PC-9 (cell line): ENCODE measurements around the gene SMARCA4. TPM values are rescaled to one million over a fixed set of nuclear protein-coding genes. Genes with fewer than 3 reads are reported as not detected.

Source experiments
- BruUV-seq: library from RNA; stranded (reverse); fragments of 400-500 nt; replicated peaks from 2 replicates; lab custom pipeline; 2021; lab: Mats Ljungman, UMichigan
- CTCF ChIA-PET: fragments of 300-600 bp; sonication (Branson Sonifier 250); formaldehyde crosslinking; loops from one replicate; lab custom pipeline; 2022; ENCODE audit warnings: antibody characterized with exemption; lab: Charles Lee
- POLR2A ChIA-PET: fragments of 300-600 bp; sonication (Branson Sonifier 250); formaldehyde crosslinking; loops from one replicate; lab custom pipeline; 2022; ENCODE audit warnings: antibody characterized with exemption; ENCODE audit not compliant: unreplicated experiment; lab: Charles Lee
- DNase-seq, 2 experiments: peaks; one replicate each; pipeline versions ENCODE4 v3.0.0 to v3.0.0-alpha.2; 2015 to 2022; ENCODE audit warnings: mixed read lengths in 1 of 2
- H2AFZ ChIP-seq: fragments of 200-600 bp; sonication (generic); 2 replicates; pipeline ENCODE4 v1.8.1; 2017; ENCODE audit warnings: antibody characterized with exemption
- H3F3A ChIP-seq: fragments of 200-600 bp; sonication (generic); 2 replicates; pipeline ENCODE4 v1.8.1; 2017; ENCODE audit warnings: antibody characterized with exemption, mild to moderate bottlenecking, low read depth; ENCODE audit not compliant: insufficient read depth
- H3K27ac ChIP-seq: fragments of 200-600 bp; sonication (generic); 2 replicates; pipeline ENCODE4 v1.6.1; 2016; ENCODE audit warnings: mixed run types
- H3K27me3 ChIP-seq: fragments of 200-600 bp; sonication (generic); 2 replicates; pipeline ENCODE4 v1.6.1; 2016; ENCODE audit warnings: low read depth, mixed run types; ENCODE audit not compliant: insufficient read depth
- H3K36me3 ChIP-seq: fragments of 200-600 bp; sonication (generic); 2 replicates; pipeline ENCODE4 v1.6.1; 2016; ENCODE audit warnings: low read depth, mixed run types
- H3K4me1 ChIP-seq: fragments of 200-600 bp; sonication (generic); replicated peaks from 2 replicates; pipeline ENCODE4 v1.6.1; 2016; ENCODE audit warnings: mixed run types; ENCODE audit not compliant: insufficient read depth
- H3K4me2 ChIP-seq: fragments of 200-600 bp; sonication (generic); 2 replicates; pipeline ENCODE4 v1.6.1; 2017; ENCODE audit warnings: mixed run types
- H3K4me3 ChIP-seq: fragments of 200-600 bp; sonication (generic); 2 replicates; pipeline ENCODE4 v1.6.1; 2016; ENCODE audit warnings: mixed run types
- H3K79me2 ChIP-seq: fragments of 200-600 bp; sonication (generic); 2 replicates; pipeline ENCODE4 v1.6.1; 2017; ENCODE audit warnings: low read depth, mixed run types
- H3K9me2 ChIP-seq: fragments of 200-600 bp; sonication (generic); 2 replicates; pipeline ENCODE4 v1.8.1; 2017; ENCODE audit warnings: mild to moderate bottlenecking; ENCODE audit not compliant: insufficient read depth
- H3K9me3 ChIP-seq: fragments of 200-600 bp; sonication (generic); 2 replicates; pipeline ENCODE4 v1.8.1; 2016; ENCODE audit warnings: low read depth; ENCODE audit not compliant: insufficient read depth
- H4K20me1 ChIP-seq: fragments of 200-600 bp; sonication (generic); 2 replicates; pipeline ENCODE4 v1.8.1; 2017; ENCODE audit not compliant: insufficient read depth
- EZH2 ChIP-seq: fragments of 200-600 bp; sonication (generic); IDR thresholded peaks from 2 replicates; pipeline ENCODE4 v1.8.0; 2017; ENCODE audit warnings: antibody characterized with exemption, low read depth
- intact Hi-C: fragments of 100-400 bp; cut with micrococcal nuclease; formaldehyde crosslinking; loops from one replicate; pipeline ENCODE4 v1.10.0; 2022; ENCODE audit not compliant: unreplicated experiment
- total RNA-seq: library from RNA; stranded (reverse); gene quantifications from 2 replicates; pipeline ENCODE4 v1.2.3, GENCODE V29; 2021
- TF ChIP-seq, protein P1 (sequence below): fragments of 200-600 bp; sonication (generic); conservative IDR thresholded peaks from 2 replicates; pipeline ENCODE4 v1.6.1; 2017; ENCODE audit warnings: mixed run types, antibody characterized with exemption, mild to moderate bottlenecking, moderate library complexity

SMARCA4 gene
- total RNA-seq, 1 experiment from 2014 or later: 136 TPM

DNA sequence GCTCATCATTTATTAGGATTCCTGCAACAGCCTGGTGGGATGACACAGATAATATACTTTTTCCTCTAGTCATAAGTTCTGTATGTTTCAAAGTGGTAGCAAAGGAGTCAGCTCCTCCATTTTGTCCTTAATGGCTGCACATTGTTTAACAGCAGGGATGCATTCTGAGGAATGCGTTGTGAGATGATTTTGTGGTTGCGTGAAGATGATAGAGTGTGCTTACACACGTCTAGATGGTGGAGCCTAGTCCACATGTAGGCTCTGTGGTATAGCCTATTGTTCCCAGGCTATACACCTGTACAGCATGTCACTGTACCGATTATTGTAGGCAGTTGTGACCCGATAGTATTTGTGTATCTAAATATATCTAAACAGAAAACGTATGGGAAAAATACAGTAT, 4.6 kb downstream of the SMARCA4 start:
- peaks cover 69% of the 10 kb centered on the region for H4K20me1 ChIP-seq

DNA sequence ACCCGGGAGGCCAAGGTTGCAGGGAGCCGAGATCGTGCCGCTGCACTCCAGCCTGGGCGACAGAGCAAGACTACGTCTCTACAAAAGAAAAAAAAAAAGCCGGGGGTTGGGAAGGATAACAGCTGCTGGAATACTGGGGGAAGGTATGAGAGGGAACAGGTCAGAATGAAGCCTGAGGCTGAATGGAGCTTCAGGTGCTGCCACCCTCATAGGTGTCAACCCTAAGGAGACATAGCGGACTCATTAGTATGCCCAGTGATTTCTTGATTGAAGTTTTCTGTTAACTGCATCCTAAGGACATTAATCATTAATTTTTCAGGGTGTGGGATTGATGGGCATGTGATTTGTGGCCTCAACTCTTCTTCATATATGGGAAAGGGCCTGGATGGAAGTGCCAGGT, 6.0 kb downstream of the SMARCA4 start:
- CTCF ChIA-PET: no interaction called here
- TF ChIP-seq EZH2: no peak
- TF ChIP-seq, protein P1, sequence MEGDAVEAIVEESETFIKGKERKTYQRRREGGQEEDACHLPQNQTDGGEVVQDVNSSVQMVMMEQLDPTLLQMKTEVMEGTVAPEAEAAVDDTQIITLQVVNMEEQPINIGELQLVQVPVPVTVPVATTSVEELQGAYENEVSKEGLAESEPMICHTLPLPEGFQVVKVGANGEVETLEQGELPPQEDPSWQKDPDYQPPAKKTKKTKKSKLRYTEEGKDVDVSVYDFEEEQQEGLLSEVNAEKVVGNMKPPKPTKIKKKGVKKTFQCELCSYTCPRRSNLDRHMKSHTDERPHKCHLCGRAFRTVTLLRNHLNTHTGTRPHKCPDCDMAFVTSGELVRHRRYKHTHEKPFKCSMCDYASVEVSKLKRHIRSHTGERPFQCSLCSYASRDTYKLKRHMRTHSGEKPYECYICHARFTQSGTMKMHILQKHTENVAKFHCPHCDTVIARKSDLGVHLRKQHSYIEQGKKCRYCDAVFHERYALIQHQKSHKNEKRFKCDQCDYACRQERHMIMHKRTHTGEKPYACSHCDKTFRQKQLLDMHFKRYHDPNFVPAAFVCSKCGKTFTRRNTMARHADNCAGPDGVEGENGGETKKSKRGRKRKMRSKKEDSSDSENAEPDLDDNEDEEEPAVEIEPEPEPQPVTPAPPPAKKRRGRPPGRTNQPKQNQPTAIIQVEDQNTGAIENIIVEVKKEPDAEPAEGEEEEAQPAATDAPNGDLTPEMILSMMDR: no peak
- H3F3A ChIP-seq: peaks cover 5% of the 10 kb centered on the region
- no peak overlapping the region for H2AFZ ChIP-seq
- no peak overlapping the region for H3K4me2 ChIP-seq
- no peak overlapping the region for H3K4me3 ChIP-seq
- peaks cover 99% of the 10 kb centered on the region for H3K79me2 ChIP-seq
- intact Hi-C loops: no loop called here
- no peaks in the 10 kb centered on the region for H3K36me3 ChIP-seq
- peaks cover 21% of the 10 kb centered on the region for H3K4me1 ChIP-seq
- no peak for DNase-seq
- no peaks in the 10 kb centered on the region for H3K9me2 ChIP-seq
- POLR2A ChIA-PET: no interaction called here
- H3K27ac ChIP-seq: no peak overlapping the region
- H4K20me1 ChIP-seq: peaks cover 84% of the 10 kb centered on the region
- no peaks in the 10 kb centered on the region for H3K27me3 ChIP-seq
- no TSS peak for BruUV-seq
- H3K9me3 ChIP-seq: no peaks in the 10 kb centered on the region

More for the DNA sequence above, 4.6 kb downstream of the SMARCA4 start:
- no TSS peak for BruUV-seq
- intact Hi-C loops: no loop called here
- POLR2A ChIA-PET: no interaction called here
- Histone ChIP-seq H2AFZ (no peak overlapping the region), H3K79me2 (peaks cover 91% of the 10 kb centered on the region), H3K9me2 (no peaks in the 10 kb centered on the region), H3K4me1 (peaks cover 21% of the 10 kb centered on the region), H3K9me3 (no peaks in the 10 kb centered on the region), H3K27me3 (no peaks in the 10 kb centered on the region), H3K4me2 (no peak overlapping the region), H3K4me3 (no peak overlapping the region), H3K27ac (no peak overlapping the region), H3K36me3 (no peaks in the 10 kb centered on the region), H3F3A (peaks cover 5% of the 10 kb centered on the region)
- no peak for TF ChIP-seq EZH2
- TF ChIP-seq, protein P1: no peak
- no peak for DNase-seq
- CTCF ChIA-PET: no interaction called here

DNA sequence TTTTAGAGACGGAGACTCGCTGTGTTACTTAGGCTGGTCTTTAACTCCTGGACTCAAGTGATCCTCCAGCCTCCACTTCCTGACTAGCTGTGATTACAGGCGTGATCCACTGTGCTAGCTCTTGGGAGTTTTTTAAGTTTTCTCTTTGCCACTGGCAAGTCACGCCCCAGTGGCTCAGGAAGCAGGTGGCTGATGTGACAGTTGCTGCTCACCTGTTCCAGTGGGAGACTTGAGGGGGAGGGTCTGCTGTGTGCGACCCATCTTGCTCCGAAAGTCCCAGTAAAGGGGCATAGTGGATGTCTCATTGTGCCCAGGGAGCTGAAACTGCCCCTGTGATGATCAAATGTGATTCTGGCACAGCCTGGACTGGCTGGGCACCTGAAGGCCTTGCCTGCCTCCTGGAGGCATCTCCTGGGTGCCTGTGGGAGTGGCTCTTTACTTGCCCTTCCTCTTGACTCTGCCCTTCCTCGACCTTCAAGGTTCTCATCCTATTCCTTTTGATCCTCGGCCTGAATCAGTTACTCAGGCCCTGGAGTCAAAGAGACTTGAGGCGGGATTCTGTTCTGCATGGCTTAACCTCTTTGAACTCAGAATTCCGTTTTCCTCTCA, 7.8 kb downstream of the SMARCA4 start:
- Histone ChIP-seq H3K4me2 (no peak overlapping the region), H3K27ac (no peak overlapping the region), H3K27me3 (no peaks in the 10 kb centered on the region), H2AFZ (no peak overlapping the region), H3K79me2 (peaks cover 98% of the 10 kb centered on the region), H3K4me3 (no peak overlapping the region), H3K36me3 (no peaks in the 10 kb centered on the region), H3F3A (peaks cover 11% of the 10 kb centered on the region), H3K9me2 (no peaks in the 10 kb centered on the region), H3K9me3 (no peaks in the 10 kb centered on the region), H3K4me1 (peaks cover 3% of the 10 kb centered on the region; the same call in 1 of the 2 replicates), H4K20me1 (peaks cover 83% of the 10 kb centered on the region)
- BruUV-seq: no TSS peak
- no peak for DNase-seq
- POLR2A ChIA-PET: interaction anchor here (0.6 kb wide), 1 partner anchor 1185 kb away, joined by 31 read pairs; no protein-coding TSS in a partner anchor
- CTCF ChIA-PET: no interaction called here
- TF ChIP-seq, protein P1: no peak
- TF ChIP-seq EZH2: no peak
- intact Hi-C loops: no loop called here
